DND-41 (cell line): ENCODE measurements around the gene PTPRN2.

Source experiments
- EZH2 ChIP-seq: IDR thresholded peaks from 3 replicates; pipeline ENCODE4 v1.6.1; 2012; ENCODE audit warnings: borderline replicate concordance, low read depth, mild to moderate bottlenecking, moderate library complexity, low read length, inconsistent platforms; ENCODE audit not compliant: severe bottlenecking
- TF ChIP-seq, protein P1 (sequence below): IDR thresholded peaks from 2 replicates; pipeline ENCODE4 v1.5.1; 2012; ENCODE audit warnings: borderline replicate concordance, low read length, moderate library complexity, mild to moderate bottlenecking; ENCODE audit not compliant: poor library complexity, severe bottlenecking; ENCODE audit errors: extremely low read depth

DNA sequence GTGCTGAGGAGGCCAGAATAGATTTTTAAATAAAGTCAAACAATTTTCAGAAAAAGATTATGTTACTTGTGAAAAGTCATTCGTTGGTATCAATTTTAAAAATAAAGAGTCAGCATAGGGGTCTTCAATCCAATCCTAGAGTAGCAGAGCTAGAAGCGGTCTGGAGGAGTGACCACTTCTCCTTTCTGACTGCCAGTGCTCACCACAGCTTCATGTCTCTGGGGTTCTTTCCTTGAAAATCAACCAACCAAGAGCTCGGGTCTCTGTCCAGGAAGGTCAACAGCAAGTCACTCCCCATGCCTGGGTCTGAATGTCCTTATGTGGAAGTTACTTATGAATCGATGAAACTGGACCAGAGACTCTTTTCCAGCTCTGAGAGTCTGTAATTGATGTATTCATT, 14.3 kb downstream of the PTPRN2 start:
- TF ChIP-seq, protein P1, sequence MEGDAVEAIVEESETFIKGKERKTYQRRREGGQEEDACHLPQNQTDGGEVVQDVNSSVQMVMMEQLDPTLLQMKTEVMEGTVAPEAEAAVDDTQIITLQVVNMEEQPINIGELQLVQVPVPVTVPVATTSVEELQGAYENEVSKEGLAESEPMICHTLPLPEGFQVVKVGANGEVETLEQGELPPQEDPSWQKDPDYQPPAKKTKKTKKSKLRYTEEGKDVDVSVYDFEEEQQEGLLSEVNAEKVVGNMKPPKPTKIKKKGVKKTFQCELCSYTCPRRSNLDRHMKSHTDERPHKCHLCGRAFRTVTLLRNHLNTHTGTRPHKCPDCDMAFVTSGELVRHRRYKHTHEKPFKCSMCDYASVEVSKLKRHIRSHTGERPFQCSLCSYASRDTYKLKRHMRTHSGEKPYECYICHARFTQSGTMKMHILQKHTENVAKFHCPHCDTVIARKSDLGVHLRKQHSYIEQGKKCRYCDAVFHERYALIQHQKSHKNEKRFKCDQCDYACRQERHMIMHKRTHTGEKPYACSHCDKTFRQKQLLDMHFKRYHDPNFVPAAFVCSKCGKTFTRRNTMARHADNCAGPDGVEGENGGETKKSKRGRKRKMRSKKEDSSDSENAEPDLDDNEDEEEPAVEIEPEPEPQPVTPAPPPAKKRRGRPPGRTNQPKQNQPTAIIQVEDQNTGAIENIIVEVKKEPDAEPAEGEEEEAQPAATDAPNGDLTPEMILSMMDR: no peak
- TF ChIP-seq EZH2: no peak
